Lung (tissue), 12 donors: ENCODE results near the gene FAM228B. TPM values are rescaled to one million over a fixed set of nuclear protein-coding genes. Genes with fewer than 3 reads are reported as not detected.

Source experiments
- ATAC-seq: fragments of 200-7000 bp; cut with Tn5 transposase; one replicate; pipeline ENCODE4 v1.9.1; 2020; ENCODE audit warnings: moderate number of reproducible peaks; ENCODE audit not compliant: insufficient read depth, low FRiP score
- DNase-seq, 3 donors: peaks; one replicate each; pipeline ENCODE4 v3.0.0-alpha.2; 2013 to 2017
- H3K27ac ChIP-seq, 2 donors: one replicate each; pipeline ENCODE4 v1.5.1; 2013; ENCODE audit warnings: mild to moderate bottlenecking in 2 of 2, moderate library complexity in 2 of 2, control low read depth in 1 of 2, inconsistent platforms in 1 of 2, low read depth in 1 of 2, low read length in 1 of 2
- H3K27me3 ChIP-seq, 3 donors: one replicate each; pipeline ENCODE4 v1.5.1; 2013; ENCODE audit warnings: low read length in 2 of 3; ENCODE audit not compliant: control insufficient read depth in 3 of 3, insufficient read depth in 3 of 3
- H3K36me3 ChIP-seq, 4 donors: one replicate each; pipeline ENCODE4 v1.5.1; 2013; ENCODE audit warnings: low read length in 4 of 4, mild to moderate bottlenecking in 1 of 4, moderate library complexity in 1 of 4; ENCODE audit not compliant: control insufficient read depth in 4 of 4, insufficient read depth in 4 of 4
- H3K4me1 ChIP-seq, 5 donors: one replicate each; pipeline ENCODE4 v1.5.1; 2013; ENCODE audit warnings: low read length in 5 of 5, mild to moderate bottlenecking in 2 of 5, moderate library complexity in 1 of 5; ENCODE audit not compliant: control insufficient read depth in 5 of 5, insufficient read depth in 5 of 5
- H3K4me3 ChIP-seq: one replicate; pipeline ENCODE4 v1.5.1; 2013; ENCODE audit warnings: mild to moderate bottlenecking, control low read depth, moderate library complexity
- H3K9ac ChIP-seq, 2 donors: one replicate each; pipeline ENCODE4 v1.5.1; 2013; ENCODE audit warnings: low read length in 2 of 2, control low read depth in 1 of 2; ENCODE audit not compliant: insufficient read depth in 1 of 2
- H3K9me3 ChIP-seq, 4 donors: one replicate each; pipeline ENCODE4 v1.5.1; 2013; ENCODE audit warnings: low read length in 3 of 4, mild to moderate bottlenecking in 1 of 4, moderate library complexity in 1 of 4; ENCODE audit not compliant: control insufficient read depth in 4 of 4, insufficient read depth in 3 of 4
- WGBS, 2 donors: extraction: QIAGEN DNeasy Blood & Tissue Kit; methylation state at CpG; one replicate each; pipeline ENCODE4 v1.1.7; 2013; 5-methylcytosine and 5-hydroxymethylcytosine counted together
- polyA plus RNA-seq, 2 donors: library from polyadenylated mRNA; stranded (reverse); fragments of 200-250 nt; gene quantifications; one replicate each; pipeline ENCODE4 v1.2.1, GENCODE V29; 2013
- total RNA-seq, 2 donors: library from RNA; depleted of rRNA in 1 of 2; stranded (reverse); fragments of >200 nt in 1 of 2; gene quantifications; one replicate each; pipeline ENCODE4 v1.2.1, GENCODE V29; 2014 to 2021
- TF ChIP-seq, protein P1 (sequence below): IDR thresholded peaks from 2 replicates; pipeline ENCODE4 v1.5.1; 2012; ENCODE audit warnings: mild to moderate bottlenecking; ENCODE audit errors: control extremely low read depth, extremely low read depth
- donor health status: control.
- donor health status: control.
- donor health status: Bipolar disorder and iron deficiency.
- donor health status: healthy.
- donor health status: DM: yes; HTN: yes; CAD: no.

FAM228B gene
- total and polyA plus RNA-seq, 4 donors: 5.0 to 35.4 (median 22.0) TPM

DNA sequence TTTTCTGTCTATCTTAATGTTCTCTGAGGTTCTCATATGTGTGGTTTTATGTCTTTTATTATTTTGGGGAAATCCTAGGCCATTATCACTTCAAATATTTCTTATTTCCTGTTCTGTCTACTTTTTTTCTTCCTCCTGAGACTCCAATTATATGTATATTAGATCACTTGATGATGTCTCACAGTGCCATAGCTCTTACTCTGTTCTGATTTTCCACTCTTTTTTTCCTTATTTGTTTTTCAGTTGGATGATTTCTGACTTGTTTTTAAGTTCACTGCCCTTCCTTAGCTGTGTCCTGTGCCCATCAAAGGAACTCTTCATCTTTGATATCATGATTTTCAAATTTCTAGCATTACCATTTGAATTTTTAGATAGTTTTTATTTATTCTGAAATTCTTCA lies 24.1 kb downstream of the FAM228B start:
- H3K4me3 ChIP-seq: no peak overlapping the region
- peak in 1 of 3 donors; percentile 11 for DNase-seq
- peaks cover 0 to 12% (median 10%) of the 10 kb centered on the region in 4 donors for H3K36me3 ChIP-seq
- H3K9me3 ChIP-seq: peaks cover 0 to 6% (median 2%) of the 10 kb centered on the region in 4 donors
- H3K9ac ChIP-seq: no peak overlapping the region
- H3K27ac ChIP-seq: no peak overlapping the region
- TF ChIP-seq, protein P1, sequence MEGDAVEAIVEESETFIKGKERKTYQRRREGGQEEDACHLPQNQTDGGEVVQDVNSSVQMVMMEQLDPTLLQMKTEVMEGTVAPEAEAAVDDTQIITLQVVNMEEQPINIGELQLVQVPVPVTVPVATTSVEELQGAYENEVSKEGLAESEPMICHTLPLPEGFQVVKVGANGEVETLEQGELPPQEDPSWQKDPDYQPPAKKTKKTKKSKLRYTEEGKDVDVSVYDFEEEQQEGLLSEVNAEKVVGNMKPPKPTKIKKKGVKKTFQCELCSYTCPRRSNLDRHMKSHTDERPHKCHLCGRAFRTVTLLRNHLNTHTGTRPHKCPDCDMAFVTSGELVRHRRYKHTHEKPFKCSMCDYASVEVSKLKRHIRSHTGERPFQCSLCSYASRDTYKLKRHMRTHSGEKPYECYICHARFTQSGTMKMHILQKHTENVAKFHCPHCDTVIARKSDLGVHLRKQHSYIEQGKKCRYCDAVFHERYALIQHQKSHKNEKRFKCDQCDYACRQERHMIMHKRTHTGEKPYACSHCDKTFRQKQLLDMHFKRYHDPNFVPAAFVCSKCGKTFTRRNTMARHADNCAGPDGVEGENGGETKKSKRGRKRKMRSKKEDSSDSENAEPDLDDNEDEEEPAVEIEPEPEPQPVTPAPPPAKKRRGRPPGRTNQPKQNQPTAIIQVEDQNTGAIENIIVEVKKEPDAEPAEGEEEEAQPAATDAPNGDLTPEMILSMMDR: no peak
- no peak for ATAC-seq
- no peaks in the 10 kb centered on the region for H3K27me3 ChIP-seq
- H3K4me1 ChIP-seq: no peaks in the 10 kb centered on the region

DNA sequence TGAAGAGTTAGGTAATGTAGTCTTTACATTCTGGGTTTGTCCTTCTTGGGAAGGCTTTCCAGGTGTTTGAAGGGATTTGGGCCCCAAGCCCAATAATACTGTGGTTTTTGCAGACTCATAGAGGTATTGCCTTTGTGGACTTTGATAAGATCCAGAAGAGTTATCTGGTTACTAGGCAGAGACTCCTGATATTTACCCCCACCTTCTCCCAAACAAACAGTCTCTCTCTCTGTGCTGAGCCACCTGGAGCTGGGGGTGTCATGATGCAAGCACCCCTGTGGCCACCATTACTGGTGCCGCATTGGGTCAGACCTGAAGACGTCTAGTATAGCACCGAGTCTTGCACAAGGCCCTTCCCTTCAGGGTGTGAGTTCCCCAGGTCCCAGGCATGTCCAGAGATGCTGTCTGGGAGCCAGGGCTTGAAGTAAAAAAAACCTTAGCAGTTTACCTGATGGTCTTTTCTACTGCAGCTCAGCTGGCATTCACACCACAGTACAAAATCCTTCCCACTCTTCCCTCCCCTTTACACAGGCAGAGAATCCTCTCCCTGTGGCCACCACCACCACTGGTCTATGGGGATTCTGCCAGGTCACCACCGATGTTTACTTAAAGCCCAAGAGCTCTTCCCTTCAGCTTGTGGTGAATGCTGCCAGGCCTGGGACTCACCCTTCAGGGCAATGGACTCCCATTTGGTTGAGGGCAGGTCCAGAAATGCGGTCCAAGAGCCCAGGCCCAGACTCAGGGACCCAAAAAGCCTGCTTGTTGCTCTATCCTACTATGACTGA lies 29.3 kb downstream of the FAM228B start:
- H3K4me3 ChIP-seq: no peak overlapping the region
- ATAC-seq: no peak
- no peaks in the 10 kb centered on the region for H3K4me1 ChIP-seq
- peaks cover 0 to 6% (median 2%) of the 10 kb centered on the region in 4 donors for H3K9me3 ChIP-seq
- TF ChIP-seq, protein P1: no peak
- no peak overlapping the region for H3K27ac ChIP-seq
- peaks cover 2 to 12% (median 3%) of the 10 kb centered on the region in 4 donors for H3K36me3 ChIP-seq
- WGBS, 2 donors: 79 to 90% methylated on average over 5 of the region's 5 CpGs
- no peak for DNase-seq
- no peak overlapping the region for H3K9ac ChIP-seq
- no peaks in the 10 kb centered on the region for H3K27me3 ChIP-seq

DNA sequence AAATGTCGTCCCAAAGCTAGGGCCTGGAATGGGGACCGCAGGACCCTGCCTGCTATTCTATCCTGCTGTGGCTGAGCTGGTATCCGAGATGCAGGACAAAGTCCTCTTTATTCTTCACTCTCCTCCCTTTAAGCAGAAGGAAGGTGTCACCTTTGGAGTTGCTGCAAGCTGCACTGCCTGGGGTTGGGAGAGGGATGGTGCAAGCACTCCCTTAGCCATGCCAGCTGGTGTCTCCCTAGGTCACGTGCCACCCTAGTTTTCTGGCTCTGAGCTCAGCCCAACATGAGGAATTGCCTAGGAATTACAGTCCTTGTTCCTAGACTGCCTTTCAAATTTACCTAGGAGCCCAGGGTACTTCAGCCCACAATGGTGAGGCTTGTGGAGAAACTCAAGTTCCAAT lies 30.2 kb downstream of the FAM228B start:
- no peak overlapping the region for H3K27ac ChIP-seq
- H3K9me3 ChIP-seq: no peaks in the 10 kb centered on the region
- H3K36me3 ChIP-seq: peaks cover 0 to 6% (median 2%) of the 10 kb centered on the region in 4 donors
- no peaks in the 10 kb centered on the region for H3K4me1 ChIP-seq
- no peak overlapping the region for H3K4me3 ChIP-seq
- no peak for ATAC-seq
- DNase-seq: no peak
- TF ChIP-seq, protein P1: no peak
- H3K9ac ChIP-seq: no peak overlapping the region
- 94 to 96% methylated on average over 4 of the region's 4 CpGs for WGBS, 2 donors
- no peaks in the 10 kb centered on the region for H3K27me3 ChIP-seq
